GM12873 (cell line): ENCODE data around the gene APOBEC3F.
A peak's percentile ranks its signal among the peaks of the same experiment; 100 is the strongest.
"Not testable (repeated sequence)": the region's sequence is repeated elsewhere in the genome, so short reads cannot be mapped to it uniquely, and the experiment has no call there.

ENCODE experiments used
- CTCF ChIP-seq: IDR thresholded peaks from 2 replicates; pipeline ENCODE4 v1.5.1; 2012; ENCODE audit warnings: low read depth, mild to moderate bottlenecking, moderate library complexity, low read length, control low read depth; ENCODE audit not compliant: insufficient read depth; ENCODE audit errors: missing control alignments

APOBEC3F gene

GRCh38 chr22:39068033-39068785 is 27.5 kb downstream of the APOBEC3F start:
- peak; percentile 55 for TF ChIP-seq CTCF

- no peak for TF ChIP-seq CTCF
Observed at GRCh38 chr22:39070186-39070585, 29.5 kb downstream of the APOBEC3F start.

GRCh38 chr22:39073981-39074380 is 33.3 kb downstream of the APOBEC3F start:
- no peak for TF ChIP-seq CTCF

- not testable (repeated sequence) for TF ChIP-seq CTCF
Observed at GRCh38 chr22:39077026-39077840, 36.6 kb downstream of the APOBEC3F start, which contains the start of gene APOBEC3G. TSS of gene APOBEC3G (plus strand) at chr22:39077275. CDS start at chr22:39077362, 87 bp downstream.

- TF ChIP-seq CTCF: no peak
Observed at GRCh38 chr22:39078329-39078728, 37.7 kb downstream of the APOBEC3F start.

- no peak for TF ChIP-seq CTCF
Observed at GRCh38 chr22:39080052-39080762, 39.5 kb downstream of the APOBEC3F start.

GRCh38 chr22:39081016-39081415 is 40.4 kb downstream of the APOBEC3F start:
- no peak for TF ChIP-seq CTCF
